ENCODE results near the gene GID8.

DNA sequence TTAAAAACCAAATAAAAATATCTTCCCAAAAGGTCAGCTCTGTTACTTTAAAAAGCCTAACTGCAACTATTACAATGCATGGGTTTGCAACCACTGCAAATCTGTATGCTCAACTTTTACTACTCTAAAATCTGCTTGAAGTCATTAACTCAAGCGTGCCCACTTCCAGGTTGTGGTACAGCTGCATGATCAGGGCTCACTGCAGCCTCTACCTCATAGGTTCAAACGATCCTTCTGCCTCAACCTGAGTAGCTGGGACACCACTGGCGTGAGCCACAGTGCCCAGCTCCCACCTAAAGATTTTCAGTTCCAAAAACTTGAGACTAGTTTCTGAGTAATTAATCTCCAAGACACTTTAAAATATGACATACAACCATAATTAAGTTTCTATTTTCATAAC lies 19.8 kb upstream of the GID8 start:
- TF ChIP-seq, protein P1, sequence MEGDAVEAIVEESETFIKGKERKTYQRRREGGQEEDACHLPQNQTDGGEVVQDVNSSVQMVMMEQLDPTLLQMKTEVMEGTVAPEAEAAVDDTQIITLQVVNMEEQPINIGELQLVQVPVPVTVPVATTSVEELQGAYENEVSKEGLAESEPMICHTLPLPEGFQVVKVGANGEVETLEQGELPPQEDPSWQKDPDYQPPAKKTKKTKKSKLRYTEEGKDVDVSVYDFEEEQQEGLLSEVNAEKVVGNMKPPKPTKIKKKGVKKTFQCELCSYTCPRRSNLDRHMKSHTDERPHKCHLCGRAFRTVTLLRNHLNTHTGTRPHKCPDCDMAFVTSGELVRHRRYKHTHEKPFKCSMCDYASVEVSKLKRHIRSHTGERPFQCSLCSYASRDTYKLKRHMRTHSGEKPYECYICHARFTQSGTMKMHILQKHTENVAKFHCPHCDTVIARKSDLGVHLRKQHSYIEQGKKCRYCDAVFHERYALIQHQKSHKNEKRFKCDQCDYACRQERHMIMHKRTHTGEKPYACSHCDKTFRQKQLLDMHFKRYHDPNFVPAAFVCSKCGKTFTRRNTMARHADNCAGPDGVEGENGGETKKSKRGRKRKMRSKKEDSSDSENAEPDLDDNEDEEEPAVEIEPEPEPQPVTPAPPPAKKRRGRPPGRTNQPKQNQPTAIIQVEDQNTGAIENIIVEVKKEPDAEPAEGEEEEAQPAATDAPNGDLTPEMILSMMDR (conservative IDR thresholded peaks at IDR 0.05; ENCODE audit: low read depth, low read length): no peak
- no peak for TF ChIP-seq EZH2phosphoT487 (IDR thresholded peaks at IDR 0.05; ENCODE audit: borderline replicate concordance, low read length)
- TF ChIP-seq EZH2 (IDR thresholded peaks at IDR 0.05; ENCODE audit: low read length, unreplicated experiment): no peak
